Measurements from ENCODE around the gene TMEM89. TPM values are rescaled to one million over a fixed set of nuclear protein-coding genes. Genes with fewer than 3 reads are reported as not detected.

Gene TMEM89
- polyA plus RNA-seq, 2 of the 4 experiments (the other 2 are of a cell fraction) = not detected

DNA sequence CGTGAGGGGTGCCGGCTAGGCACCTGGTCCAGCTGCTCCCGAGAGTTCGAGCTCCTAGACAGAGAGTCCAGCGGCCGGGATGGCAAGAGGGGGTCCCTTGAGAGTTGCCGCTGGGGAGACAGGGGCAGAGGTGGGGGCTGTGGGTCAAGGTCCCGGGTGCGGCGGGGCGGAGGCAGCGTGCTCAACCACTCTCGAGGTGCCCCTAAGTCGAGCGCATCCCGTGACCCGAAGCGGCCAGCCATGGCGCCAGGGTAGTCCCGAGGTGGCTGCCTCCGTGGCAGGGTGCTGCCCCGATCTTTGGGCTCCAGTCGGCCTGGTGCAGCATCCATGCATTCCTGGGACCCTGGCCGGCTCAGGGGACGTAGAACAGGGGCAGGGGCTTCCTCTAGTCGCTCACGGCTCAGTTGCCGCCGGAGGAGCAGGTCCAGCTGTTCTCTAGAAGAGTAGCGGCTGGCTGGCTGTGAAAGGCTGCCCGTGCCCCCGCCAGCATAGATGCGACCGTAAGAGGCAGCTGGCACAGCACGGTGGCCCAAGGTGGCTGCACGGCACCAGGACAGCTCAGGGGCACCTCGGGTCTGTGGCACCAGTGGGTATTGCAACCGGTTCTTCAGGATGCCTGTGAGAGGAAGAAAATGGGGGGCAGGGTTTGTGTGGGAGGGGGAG is 18.5 kb upstream of the TMEM89 start (continued):
- TF ChIP-seq, protein P1, sequence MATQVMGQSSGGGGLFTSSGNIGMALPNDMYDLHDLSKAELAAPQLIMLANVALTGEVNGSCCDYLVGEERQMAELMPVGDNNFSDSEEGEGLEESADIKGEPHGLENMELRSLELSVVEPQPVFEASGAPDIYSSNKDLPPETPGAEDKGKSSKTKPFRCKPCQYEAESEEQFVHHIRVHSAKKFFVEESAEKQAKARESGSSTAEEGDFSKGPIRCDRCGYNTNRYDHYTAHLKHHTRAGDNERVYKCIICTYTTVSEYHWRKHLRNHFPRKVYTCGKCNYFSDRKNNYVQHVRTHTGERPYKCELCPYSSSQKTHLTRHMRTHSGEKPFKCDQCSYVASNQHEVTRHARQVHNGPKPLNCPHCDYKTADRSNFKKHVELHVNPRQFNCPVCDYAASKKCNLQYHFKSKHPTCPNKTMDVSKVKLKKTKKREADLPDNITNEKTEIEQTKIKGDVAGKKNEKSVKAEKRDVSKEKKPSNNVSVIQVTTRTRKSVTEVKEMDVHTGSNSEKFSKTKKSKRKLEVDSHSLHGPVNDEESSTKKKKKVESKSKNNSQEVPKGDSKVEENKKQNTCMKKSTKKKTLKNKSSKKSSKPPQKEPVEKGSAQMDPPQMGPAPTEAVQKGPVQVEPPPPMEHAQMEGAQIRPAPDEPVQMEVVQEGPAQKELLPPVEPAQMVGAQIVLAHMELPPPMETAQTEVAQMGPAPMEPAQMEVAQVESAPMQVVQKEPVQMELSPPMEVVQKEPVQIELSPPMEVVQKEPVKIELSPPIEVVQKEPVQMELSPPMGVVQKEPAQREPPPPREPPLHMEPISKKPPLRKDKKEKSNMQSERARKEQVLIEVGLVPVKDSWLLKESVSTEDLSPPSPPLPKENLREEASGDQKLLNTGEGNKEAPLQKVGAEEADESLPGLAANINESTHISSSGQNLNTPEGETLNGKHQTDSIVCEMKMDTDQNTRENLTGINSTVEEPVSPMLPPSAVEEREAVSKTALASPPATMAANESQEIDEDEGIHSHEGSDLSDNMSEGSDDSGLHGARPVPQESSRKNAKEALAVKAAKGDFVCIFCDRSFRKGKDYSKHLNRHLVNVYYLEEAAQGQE (IDR thresholded peaks at IDR 0.05) = no peak

DNA sequence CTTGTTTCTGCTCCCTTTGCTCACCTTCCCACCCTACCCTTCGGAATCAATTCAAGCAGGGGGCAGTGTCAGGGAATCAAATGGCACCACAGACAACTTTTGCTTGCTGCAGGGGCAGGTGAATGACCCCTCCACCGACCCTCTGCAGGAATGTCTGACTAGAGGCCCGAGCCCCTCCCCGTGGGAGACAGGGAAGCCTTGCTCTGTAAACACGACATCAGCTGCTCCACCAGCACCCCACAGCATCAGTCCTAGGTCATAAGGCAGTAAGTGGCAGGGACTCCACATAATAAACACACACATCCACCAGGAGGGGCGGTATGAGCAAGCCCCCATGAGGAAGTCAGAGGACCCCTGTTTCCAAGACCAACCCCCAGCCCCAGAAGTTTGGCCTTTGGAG is 15.7 kb upstream of the TMEM89 start:
- 50% methylated on average over 6 of the region's 6 CpGs for WGBS (ENCODE audit: missing lambda C conversion rate)
- Histone ChIP-seq H3K9me3 (no peaks in the 10 kb centered on the region), H3K4me3 (no peak overlapping the region), H3K4me1 (peaks cover 16% of the 10 kb centered on the region), H3K4me2 (no peak overlapping the region), H3K27ac (no peak overlapping the region)
- FAIRE-seq (no peak), ATAC-seq (no peak), DNase-seq (ENCODE audit: low read depth in 1 of 2, low spot score in 1 of 2) (no peak)
- TF ChIP-seq CHD4 (IDR thresholded peaks at IDR 0.05; ENCODE audit: borderline replicate concordance) (no peak), CBX2 (IDR thresholded peaks at IDR 0.05; ENCODE audit: borderline replicate concordance, low read depth) (no peak), RFX5 (IDR thresholded peaks at IDR 0.05) (no peak), ESRRA (IDR thresholded peaks at IDR 0.05; ENCODE audit: borderline replicate concordance, low read length) (no peak), PHF8 (IDR thresholded peaks at IDR 0.05; ENCODE audit: borderline replicate concordance, low read depth) (no peak), TFCP2L1 (CRISPR knock-in tag; IDR thresholded peaks at IDR 0.05) (no peak), TP53 (CRISPR knock-in tag; IDR thresholded peaks at IDR 0.05) (no peak), SMC3 (IDR thresholded peaks at IDR 0.05) (no peak), EHF (CRISPR knock-in tag; IDR thresholded peaks at IDR 0.05) (no peak), SREBF2 (IDR thresholded peaks at IDR 0.05) (no peak), MYC (IDR thresholded peaks at IDR 0.05; ENCODE audit: borderline replicate concordance, low read length) (no peak), BHLHE40 (IDR thresholded peaks at IDR 0.05; ENCODE audit: low read depth, low read length) (no peak)
- TF ChIP-seq, protein P2, sequence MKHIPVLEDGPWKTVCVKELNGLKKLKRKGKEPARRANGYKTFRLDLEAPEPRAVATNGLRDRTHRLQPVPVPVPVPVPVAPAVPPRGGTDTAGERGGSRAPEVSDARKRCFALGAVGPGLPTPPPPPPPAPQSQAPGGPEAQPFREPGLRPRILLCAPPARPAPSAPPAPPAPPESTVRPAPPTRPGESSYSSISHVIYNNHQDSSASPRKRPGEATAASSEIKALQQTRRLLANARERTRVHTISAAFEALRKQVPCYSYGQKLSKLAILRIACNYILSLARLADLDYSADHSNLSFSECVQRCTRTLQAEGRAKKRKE (CRISPR knock-in tag; IDR thresholded peaks at IDR 0.05; ENCODE audit: low read depth) = no peak
- TF ChIP-seq, protein P3, sequence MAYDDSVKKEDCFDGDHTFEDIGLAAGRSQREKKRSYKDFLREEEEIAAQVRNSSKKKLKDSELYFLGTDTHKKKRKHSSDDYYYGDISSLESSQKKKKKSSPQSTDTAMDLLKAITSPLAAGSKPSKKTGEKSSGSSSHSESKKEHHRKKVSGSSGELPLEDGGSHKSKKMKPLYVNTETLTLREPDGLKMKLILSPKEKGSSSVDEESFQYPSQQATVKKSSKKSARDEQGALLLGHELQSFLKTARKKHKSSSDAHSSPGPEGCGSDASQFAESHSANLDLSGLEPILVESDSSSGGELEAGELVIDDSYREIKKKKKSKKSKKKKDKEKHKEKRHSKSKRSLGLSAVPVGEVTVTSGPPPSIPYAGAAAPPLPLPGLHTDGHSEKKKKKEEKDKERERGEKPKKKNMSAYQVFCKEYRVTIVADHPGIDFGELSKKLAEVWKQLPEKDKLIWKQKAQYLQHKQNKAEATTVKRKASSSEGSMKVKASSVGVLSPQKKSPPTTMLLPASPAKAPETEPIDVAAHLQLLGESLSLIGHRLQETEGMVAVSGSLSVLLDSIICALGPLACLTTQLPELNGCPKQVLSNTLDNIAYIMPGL (CRISPR knock-in tag; IDR thresholded peaks at IDR 0.05; ENCODE audit: borderline replicate concordance) = no peak
- TF ChIP-seq, protein P4, sequence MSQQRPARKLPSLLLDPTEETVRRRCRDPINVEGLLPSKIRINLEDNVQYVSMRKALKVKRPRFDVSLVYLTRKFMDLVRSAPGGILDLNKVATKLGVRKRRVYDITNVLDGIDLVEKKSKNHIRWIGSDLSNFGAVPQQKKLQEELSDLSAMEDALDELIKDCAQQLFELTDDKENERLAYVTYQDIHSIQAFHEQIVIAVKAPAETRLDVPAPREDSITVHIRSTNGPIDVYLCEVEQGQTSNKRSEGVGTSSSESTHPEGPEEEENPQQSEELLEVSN (IDR thresholded peaks at IDR 0.05; ENCODE audit: borderline replicate concordance, low read depth) = no peak
- CTCF ChIA-PET = interaction anchor here (2.6 kb wide), 1 partner anchor 25 kb away, joined by 10 read pairs; no protein-coding TSS in a partner anchor
- POLR2A ChIA-PET = no interaction called here
